GM12878 (cell line): ENCODE measurements around the gene TTLL11.

Source experiments
- BCL11A ChIP-seq: IDR thresholded peaks from 2 replicates; pipeline ENCODE4 v1.6.1; 2011; ENCODE audit warnings: low read depth, low read length
- EZH2 ChIP-seq: IDR thresholded peaks from 2 replicates; pipeline ENCODE4 v1.6.1; 2012; ENCODE audit warnings: low read depth, mild to moderate bottlenecking, control low read depth, inconsistent platforms, low read length, borderline replicate concordance; ENCODE audit not compliant: control insufficient read depth

GRCh38 chr9:122029898-122030297 is 63.2 kb downstream of the TTLL11 start:
- TF ChIP-seq BCL11A (no peak), EZH2 (no peak)
